ENCODE results near the gene FNDC11. TPM values are rescaled to one million over a fixed set of nuclear protein-coding genes. Genes with fewer than 3 reads are reported as not detected.

The FNDC11 gene
- total and polyA plus RNA-seq, 2 of the 13 experiments (the other 11 are each of a cell fraction or from before 2014, with no cell fraction given), result 0.07 TPM; not detected in 1

- TF ChIP-seq, protein P1, sequence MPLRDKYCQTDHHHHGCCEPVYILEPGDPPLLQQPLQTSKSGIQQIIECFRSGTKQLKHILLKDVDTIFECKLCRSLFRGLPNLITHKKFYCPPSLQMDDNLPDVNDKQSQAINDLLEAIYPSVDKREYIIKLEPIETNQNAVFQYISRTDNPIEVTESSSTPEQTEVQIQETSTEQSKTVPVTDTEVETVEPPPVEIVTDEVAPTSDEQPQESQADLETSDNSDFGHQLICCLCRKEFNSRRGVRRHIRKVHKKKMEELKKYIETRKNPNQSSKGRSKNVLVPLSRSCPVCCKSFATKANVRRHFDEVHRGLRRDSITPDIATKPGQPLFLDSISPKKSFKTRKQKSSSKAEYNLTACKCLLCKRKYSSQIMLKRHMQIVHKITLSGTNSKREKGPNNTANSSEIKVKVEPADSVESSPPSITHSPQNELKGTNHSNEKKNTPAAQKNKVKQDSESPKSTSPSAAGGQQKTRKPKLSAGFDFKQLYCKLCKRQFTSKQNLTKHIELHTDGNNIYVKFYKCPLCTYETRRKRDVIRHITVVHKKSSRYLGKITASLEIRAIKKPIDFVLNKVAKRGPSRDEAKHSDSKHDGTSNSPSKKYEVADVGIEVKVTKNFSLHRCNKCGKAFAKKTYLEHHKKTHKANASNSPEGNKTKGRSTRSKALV (CRISPR knock-in tag; IDR thresholded peaks at IDR 0.05), result no peak
- no peak for TF ChIP-seq TEAD2 (CRISPR knock-in tag; IDR thresholded peaks at IDR 0.05)
Observed at GRCh38 chr20:63578224-63579016, 24.5 kb downstream of the FNDC11 start (continued).

DNA sequence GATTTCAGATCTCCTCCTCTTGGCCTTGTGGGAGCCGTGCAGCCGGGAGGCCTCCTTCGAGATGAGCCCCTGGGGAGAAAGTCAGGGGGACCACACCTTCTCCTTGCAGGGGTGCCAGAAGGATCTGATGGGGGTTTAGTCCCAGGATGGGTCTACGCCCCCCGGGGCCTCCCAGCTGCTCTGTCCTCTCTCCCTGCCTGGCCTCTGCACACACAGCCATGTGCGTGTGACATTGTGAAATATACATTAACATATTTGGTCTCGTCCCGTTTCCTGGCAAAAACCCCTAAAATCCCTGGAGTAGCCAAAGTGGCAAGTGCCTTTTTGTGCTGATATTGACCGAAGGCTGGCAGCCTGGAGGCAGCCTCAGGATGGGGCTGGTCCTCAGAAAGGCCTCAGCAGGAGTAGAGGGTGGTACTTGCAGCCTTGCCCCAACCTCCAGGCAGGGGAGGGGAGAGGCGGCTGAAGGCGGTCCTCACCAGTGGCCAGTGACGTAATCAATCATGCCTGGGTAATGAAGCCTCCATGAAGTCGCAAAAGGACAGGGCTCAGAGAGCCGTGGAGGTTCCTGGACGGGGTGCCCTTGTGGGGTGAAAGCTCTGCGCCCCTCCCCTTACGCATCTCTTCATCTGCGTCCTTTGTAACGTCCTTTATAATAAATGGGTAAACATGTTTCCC, 25.2 kb downstream of the FNDC11 start:
- intact Hi-C loops (cut with micrococcal nuclease; ENCODE audit: unreplicated experiment), result no loop called here
- TF ChIP-seq SATB2 (CRISPR knock-in tag; IDR thresholded peaks at IDR 0.05) (no peak), LCORL (IDR thresholded peaks at IDR 0.05) (no peak), LCORL (CRISPR knock-in tag; IDR thresholded peaks at IDR 0.05) (0 out of 2 replicates have a peak, but pooled peaks have one; percentile 48), CREB1 (IDR thresholded peaks at IDR 0.05) (peak; percentile 89), CREB1 (CRISPR knock-in tag; IDR thresholded peaks at IDR 0.05) (no peak), ZNF614 (CRISPR knock-in tag; IDR thresholded peaks at IDR 0.05; ENCODE audit: borderline replicate concordance) (no peak), ATF7 (IDR thresholded peaks at IDR 0.05) (peak; percentile 94), ATF7 (CRISPR knock-in tag; IDR thresholded peaks at IDR 0.05) (0 out of 2 replicates have a peak, but pooled peaks have one; percentile 30), ZNF274 (CRISPR knock-in tag; IDR thresholded peaks at IDR 0.05) (peak; percentile 56; the same call in 1 of the 2 replicates), SRSF9 (IDR thresholded peaks at IDR 0.05; ENCODE audit: borderline replicate concordance, insufficient read depth, low read depth, low read length, poor library complexity, severe bottlenecking) (no peak), GLMP (CRISPR knock-in tag; IDR thresholded peaks at IDR 0.05; ENCODE audit: borderline replicate concordance) (no peak), CEBPB (IDR thresholded peaks at IDR 0.05; ENCODE audit: borderline replicate concordance, low read depth, low read length) (peak; percentile 79), ASH2L (IDR thresholded peaks at IDR 0.05; ENCODE audit: insufficient read length, low read depth, low read length) (peak; percentile 25), SAP130 (CRISPR knock-in tag; IDR thresholded peaks at IDR 0.05; ENCODE audit: low read depth) (0 out of 2 replicates have a peak, but pooled peaks have one; percentile 6)
- TF ChIP-seq, protein P2, sequence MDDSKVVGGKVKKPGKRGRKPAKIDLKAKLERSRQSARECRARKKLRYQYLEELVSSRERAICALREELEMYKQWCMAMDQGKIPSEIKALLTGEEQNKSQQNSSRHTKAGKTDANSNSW (CRISPR knock-in tag; IDR thresholded peaks at IDR 0.05; ENCODE audit: borderline replicate concordance), result peak; percentile 46; the same call in 1 of the 2 replicates
- TF ChIP-seq, protein P3, sequence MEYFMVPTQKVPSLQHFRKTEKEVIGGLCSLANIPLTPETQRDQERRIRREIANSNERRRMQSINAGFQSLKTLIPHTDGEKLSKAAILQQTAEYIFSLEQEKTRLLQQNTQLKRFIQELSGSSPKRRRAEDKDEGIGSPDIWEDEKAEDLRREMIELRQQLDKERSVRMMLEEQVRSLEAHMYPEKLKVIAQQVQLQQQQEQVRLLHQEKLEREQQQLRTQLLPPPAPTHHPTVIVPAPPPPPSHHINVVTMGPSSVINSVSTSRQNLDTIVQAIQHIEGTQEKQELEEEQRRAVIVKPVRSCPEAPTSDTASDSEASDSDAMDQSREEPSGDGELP (IDR thresholded peaks at IDR 0.05; ENCODE audit: borderline replicate concordance, low read depth), result peak; percentile 14; the same call in 1 of the 2 replicates

More for the DNA sequence above, 25.2 kb downstream of the FNDC11 start:
- no TSS peak for BruUV-seq (replicated peaks)
- Histone ChIP-seq H3K9ac (ENCODE audit: insufficient read depth, low read depth, low read length) (no peak overlapping the region), H2AFZ (ENCODE audit: low read length) (no peak overlapping the region), H3K4me2 (ENCODE audit: low read depth, low read length) (peak overlapping the region; percentile 22; the same call in 1 of the 2 replicates), H3K36me3 (replicated peaks in 1 of 2; ENCODE audit: control insufficient read depth in 1 of 2, insufficient read depth in 2 of 2, low read length in 2 of 2) (no peaks in the 10 kb centered on the region), H3K4me1 (ENCODE audit: insufficient read depth, low read length) (peaks cover 78% of the 10 kb centered on the region), H3K27ac (ENCODE audit: extremely low read length, insufficient read depth, low read length) (no peak overlapping the region), H3K4me3 (replicated peaks in 1 of 3; ENCODE audit: insufficient read depth in 1 of 3, low read depth in 2 of 3, low read length in 3 of 3) (no peak overlapping the region; a peak in 1 of 6 replicates), H3K27me3 (ENCODE audit: control insufficient read depth in 1 of 2, insufficient read depth in 2 of 2, low read length in 2 of 2) (peaks cover 6 to 41% of the 10 kb centered on the region in 2 experiments; a peak in 3 of 5 replicates), H4K20me1 (ENCODE audit: insufficient read depth, low read length) (no peaks in the 10 kb centered on the region), H3K79me2 (ENCODE audit: insufficient read depth, low read length) (no peaks in the 10 kb centered on the region), H3K9me3 (ENCODE audit: low read length) (no peaks in the 10 kb centered on the region)
- CTCF ChIA-PET (ENCODE audit: low intra/inter-chr PET ratio, low total read pairs), result interaction anchor here (4.5 kb wide), 1 partner anchor 41 kb away, joined by 29 read pairs; the partner anchor contains the start of gene PTK6
- no peak for ATAC-seq
- FAIRE-seq, result no peak
- in situ Hi-C loops (cut with HindIII; ENCODE audit: extremely low pct_ligation_motif_present, low pct_unique_long_range_greater_than_20kb), result loop anchor here (5.0 kb wide), 1 partner anchor 42 kb away; the partner anchor contains the start of gene PTK6
- no peak for DNase-seq (ENCODE audit: low spot score)
- 33% methylated on average over 19 of the region's 19 CpGs for WGBS (ENCODE audit: low lambda C conversion rate)
- POLR2A ChIA-PET, result no interaction called here

Measured in HepG2 (cell line).